Stimulated activated CD4-positive, alpha-beta T cell treated with anti-CD3 and anti-CD28 coated beads, Interleukin-2, amount 100 ng/mL, for 48 hours (primary cell): ENCODE results near the gene GIPC2.
"Not testable (repeated sequence)": the region's sequence is repeated elsewhere in the genome, so short reads cannot be mapped to it uniquely, and the experiment has no call there.

Experiments
- DNase-seq, 2 donors: peaks; one replicate each; pipeline ENCODE4 v3.0.0-alpha.2; 2020

The GIPC2 gene

GRCh38 chr1:78070210-78070609 lies 24.4 kb downstream of the GIPC2 start:
- no peak for DNase-seq

DNA sequence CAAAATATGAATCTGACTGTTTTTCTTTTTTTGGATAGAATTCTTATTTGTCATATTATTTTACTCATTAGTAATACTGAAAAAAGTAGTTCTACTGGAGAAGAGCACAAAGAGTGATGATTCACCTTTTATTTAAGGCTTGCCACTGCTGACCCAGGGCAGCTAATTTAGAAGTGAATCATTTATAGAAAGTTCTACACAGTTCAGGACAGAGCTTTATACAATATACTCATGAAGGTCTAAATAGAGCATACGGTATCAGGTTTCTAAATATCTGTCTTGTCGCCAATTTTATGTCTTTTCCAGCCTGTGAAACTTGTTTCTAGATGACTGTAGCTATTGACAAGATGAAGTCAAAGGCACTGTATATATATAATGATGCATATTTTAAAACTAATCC lies 25.0 kb downstream of the GIPC2 start:
- no peak for DNase-seq

DNA sequence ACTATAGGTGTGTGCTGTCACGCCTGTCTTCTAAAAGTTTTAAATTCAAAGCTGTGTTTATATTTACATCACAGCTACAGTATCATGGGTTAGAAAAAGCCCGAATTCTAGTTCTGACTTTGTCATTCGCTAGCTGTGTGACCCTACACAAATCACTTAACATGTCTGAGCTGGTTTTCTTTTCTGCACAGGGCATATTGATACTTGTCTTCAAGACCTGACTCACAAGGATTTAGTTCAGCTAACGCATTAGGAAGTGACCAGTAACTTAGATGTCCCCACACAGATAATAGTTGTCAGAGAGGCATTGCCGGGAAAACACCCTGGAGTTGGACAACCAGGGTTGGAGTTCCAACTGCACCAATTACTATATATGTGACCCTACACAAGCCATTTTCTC lies 25.9 kb downstream of the GIPC2 start:
- DNase-seq, result no peak

- DNase-seq, result no peak
These were observed 26.4 kb downstream of the GIPC2 start for GRCh38 chr1:78072216-78072615.

DNA sequence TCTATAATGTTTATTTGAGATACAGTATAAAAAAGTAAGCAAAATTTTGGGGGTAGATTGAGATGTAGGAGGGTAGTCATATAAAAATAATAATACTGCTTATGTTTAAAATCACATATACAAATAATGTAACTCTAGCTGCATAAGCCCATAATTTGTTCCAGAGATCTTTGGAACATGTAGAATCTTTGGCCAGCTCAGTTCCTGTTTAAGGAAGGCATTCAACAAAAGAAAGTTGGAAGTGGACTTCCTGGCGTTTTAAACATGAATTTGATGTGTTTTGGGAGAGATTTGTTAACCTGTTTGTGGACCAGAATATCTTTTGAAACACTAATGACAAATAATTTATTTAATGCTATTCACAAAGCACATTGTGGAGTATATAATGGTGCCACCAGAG lies 27.7 kb downstream of the GIPC2 start:
- no peak for DNase-seq

DNA sequence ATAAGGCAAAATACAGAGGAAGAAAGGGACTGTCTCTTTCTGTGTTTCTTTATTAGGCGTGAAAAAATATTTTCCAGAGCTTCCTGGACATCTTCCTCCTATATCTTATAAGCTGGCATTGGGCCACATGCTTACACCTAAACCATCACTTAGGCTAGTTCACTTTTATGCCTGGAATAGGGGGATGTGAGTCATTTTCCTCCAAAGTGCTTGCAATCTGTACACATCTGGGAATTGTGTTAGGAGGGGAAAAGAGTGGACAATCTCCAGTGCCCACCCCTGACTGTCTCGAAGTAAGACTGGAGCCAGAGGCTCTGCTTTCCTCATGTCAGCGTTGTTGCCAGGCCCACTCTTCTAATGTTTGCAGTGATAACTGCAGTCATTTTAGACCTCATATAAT lies 29.9 kb downstream of the GIPC2 start:
- no peak for DNase-seq

DNA sequence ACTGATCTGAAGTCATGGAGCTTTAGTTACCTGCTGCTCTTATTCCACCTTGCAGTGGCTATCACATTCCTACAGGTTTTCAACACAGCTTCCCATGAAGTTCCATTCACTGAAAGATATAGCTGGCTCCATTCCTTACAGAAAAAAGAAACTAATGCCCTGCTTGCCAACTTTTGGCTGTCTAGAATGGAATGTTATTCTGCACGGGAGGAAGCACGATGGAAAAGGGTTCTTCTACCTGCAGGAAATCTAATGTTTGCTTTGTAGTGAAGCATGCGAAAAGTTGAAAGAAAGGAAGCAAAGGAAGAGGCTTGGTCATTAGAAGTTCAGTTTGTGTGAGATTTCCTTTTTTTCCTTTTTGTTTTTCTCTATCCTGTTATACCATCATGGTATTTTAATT lies 32.6 kb downstream of the GIPC2 start:
- DNase-seq, result no peak

- no peak for DNase-seq
These were observed 33.8 kb downstream of the GIPC2 start for GRCh38 chr1:78079580-78079979.

DNA sequence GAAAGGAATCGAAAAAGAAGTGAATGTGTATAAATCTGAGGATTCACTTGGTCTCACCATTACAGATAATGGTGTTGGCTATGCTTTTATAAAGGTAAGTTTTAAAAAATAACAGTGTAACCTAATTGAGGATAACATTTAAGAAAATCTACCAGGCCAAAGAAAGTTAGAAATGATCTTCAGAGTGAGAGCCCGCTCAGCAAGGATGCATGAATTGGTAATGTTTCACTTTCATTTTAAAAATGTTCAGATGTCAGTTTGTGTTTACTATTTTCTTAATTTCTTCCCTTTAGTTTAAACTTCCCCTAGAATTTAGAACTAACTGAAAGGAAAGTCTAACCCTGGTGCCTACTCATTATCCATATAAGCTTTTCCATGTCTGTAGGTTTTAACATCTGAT lies 35.0 kb downstream of the GIPC2 start:
- DNase-seq, result no peak

GRCh38 chr1:78081980-78082860 lies 36.5 kb downstream of the GIPC2 start:
- no peak for DNase-seq

DNA sequence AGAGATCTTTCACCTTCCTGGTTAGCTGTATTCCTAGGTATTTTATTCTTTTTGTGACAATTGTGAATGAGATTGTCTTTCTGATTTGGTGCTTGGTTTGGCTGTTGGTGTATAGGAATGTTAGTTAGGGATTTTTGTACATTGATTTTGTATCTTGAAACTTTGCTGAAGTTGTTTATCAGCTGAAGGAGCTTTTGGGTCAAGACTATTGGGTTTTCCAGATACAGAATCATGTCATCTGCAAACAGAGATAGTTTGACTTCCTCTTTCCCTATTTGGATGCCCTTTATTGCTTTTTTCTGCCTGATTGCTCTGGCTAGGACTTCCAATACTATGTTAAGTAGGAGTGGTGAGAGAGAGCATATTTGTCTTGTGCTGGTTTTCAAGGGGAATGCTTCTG lies 38.9 kb downstream of the GIPC2 start:
- not testable (repeated sequence) for DNase-seq

GRCh38 chr1:78086697-78087096 lies 40.9 kb downstream of the GIPC2 start:
- DNase-seq, result no peak

GRCh38 chr1:78088015-78088414 lies 42.2 kb downstream of the GIPC2 start:
- DNase-seq, result no peak

DNA sequence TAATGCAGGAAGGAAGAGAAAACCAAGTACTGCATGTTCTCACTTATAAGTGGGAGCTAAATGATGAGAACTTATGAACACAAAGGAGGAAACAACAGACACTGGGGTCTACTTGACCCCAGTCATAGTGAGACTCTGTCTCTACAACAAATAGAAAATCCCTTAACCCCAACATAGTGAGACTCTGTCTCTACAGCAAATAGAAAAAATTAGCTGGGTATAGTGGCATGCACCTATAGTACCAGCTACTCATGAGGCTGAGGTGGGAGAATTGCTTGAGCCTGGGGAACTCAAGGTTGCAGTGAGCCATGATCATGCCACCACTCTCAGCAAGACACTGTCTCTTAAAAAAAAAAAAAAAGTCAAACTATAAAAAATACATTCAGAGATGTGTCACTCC lies 42.7 kb downstream of the GIPC2 start:
- DNase-seq, result no peak

DNA sequence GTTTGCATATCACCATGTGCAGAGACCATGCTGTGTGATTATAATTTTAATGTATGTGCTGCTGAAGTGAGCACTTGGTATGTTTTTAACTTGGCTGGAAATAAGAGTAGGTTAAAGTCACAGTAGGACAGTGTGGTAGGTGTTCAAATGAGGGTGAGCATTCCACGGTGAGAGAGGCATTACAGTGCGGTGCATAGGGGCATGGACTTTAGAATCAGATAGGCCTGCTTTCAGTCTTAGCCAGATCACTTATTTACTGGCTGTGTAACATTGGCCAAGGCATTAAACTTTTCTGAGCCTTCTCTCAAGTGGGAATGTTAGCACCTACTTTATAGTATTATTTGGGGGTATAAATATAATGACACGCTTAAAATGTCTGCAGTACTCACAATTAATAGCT lies 43.2 kb downstream of the GIPC2 start:
- DNase-seq, result no peak

- DNase-seq, result no peak
These were observed 44.8 kb downstream of the GIPC2 start for GRCh38 chr1:78090472-78091133.

GRCh38 chr1:78091215-78091813 lies 45.5 kb downstream of the GIPC2 start:
- DNase-seq, result no peak

- DNase-seq, result no peak
These were observed 46.1 kb downstream of the GIPC2 start for GRCh38 chr1:78091886-78092285.

GRCh38 chr1:78092643-78093042 lies 46.9 kb downstream of the GIPC2 start:
- no peak for DNase-seq

GRCh38 chr1:78093560-78093959 lies 47.8 kb downstream of the GIPC2 start:
- DNase-seq, result no peak

GRCh38 chr1:78094639-78095038 lies 48.9 kb downstream of the GIPC2 start:
- DNase-seq, result no peak

DNA sequence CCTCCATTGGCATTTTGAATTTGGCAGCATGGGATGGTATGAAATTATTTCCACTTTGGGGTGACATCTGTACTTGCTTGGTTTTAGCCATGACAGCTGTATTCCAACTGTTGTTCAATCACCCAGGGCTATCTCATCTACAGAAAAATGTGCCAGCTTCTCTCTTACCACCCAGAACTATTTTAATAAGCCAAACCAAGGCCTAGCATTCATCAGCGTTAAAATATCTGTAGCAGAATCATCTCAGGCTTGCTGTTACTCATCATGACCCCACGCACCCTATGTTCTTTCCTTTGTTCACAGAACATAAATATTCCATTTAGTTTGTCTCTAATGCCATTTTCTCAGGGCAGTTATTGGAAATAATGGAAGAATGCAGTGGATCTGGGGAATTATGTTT lies 49.8 kb downstream of the GIPC2 start:
- no peak for DNase-seq

GRCh38 chr1:78096017-78096416 lies 50.3 kb downstream of the GIPC2 start:
- DNase-seq, result no peak

- DNase-seq, result no peak
These were observed 51.2 kb downstream of the GIPC2 start for GRCh38 chr1:78096976-78097375.
